Breast epithelium (tissue), 3 donors: Measurements from ENCODE around the gene C16orf96.

Experiments used
- POLR2A ChIP-seq: fragments of 450-650 bp; IDR thresholded peaks from one replicate; pipeline ENCODE4 v1.6.1; 2016; ENCODE audit warnings: antibody characterized with exemption, mild to moderate bottlenecking, moderate library complexity
- POLR2AphosphoS5 ChIP-seq, 3 donors: sonication (generic); formaldehyde crosslinking; IDR thresholded peaks; one replicate each; pipeline ENCODE4 v1.6.1; 2017; ENCODE audit warnings: antibody characterized with exemption in 3 of 3
- TF ChIP-seq, protein P1 (sequence below), 3 donors: fragments of 450-650 bp; IDR thresholded peaks; one replicate each; pipeline ENCODE4 v1.5.1; 2016 to 2017; ENCODE audit warnings: antibody characterized with exemption in 3 of 3, mild to moderate bottlenecking in 3 of 3, moderate library complexity in 3 of 3

DNA sequence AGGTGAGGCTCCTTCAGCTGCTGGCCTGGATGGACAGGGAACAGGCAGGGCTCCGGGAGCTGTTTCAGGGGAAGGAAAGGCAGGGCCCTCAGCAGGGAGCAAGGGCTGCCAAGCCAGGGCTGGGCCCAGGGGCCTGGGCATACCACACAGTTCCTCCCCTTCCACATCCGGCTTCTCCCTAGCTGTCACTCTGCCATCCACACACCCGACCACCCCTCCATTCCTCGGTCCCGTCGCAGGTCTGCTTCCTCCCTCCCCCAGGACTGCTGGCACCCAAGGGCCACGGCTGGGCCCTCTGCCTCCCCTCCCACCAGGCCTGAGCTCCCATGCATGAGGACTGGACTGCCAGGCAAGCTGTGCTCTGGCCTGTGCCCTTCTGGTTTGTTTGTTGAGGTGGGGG, 41.5 kb upstream of the C16orf96 start:
- TF ChIP-seq, protein P1, sequence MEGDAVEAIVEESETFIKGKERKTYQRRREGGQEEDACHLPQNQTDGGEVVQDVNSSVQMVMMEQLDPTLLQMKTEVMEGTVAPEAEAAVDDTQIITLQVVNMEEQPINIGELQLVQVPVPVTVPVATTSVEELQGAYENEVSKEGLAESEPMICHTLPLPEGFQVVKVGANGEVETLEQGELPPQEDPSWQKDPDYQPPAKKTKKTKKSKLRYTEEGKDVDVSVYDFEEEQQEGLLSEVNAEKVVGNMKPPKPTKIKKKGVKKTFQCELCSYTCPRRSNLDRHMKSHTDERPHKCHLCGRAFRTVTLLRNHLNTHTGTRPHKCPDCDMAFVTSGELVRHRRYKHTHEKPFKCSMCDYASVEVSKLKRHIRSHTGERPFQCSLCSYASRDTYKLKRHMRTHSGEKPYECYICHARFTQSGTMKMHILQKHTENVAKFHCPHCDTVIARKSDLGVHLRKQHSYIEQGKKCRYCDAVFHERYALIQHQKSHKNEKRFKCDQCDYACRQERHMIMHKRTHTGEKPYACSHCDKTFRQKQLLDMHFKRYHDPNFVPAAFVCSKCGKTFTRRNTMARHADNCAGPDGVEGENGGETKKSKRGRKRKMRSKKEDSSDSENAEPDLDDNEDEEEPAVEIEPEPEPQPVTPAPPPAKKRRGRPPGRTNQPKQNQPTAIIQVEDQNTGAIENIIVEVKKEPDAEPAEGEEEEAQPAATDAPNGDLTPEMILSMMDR (IDR thresholded peaks at IDR 0.05): no peak
- TF ChIP-seq POLR2A (no peak), POLR2AphosphoS5 (IDR thresholded peaks at IDR 0.05) (no peak)
